SU-DHL-6 (cell line): ENCODE data around the gene NRIP3.

Source experiments
- H2AFZ ChIP-seq: fragments of 200-600 bp; sonication (generic); 2 replicates; pipeline ENCODE4 v1.6.1; 2014; ENCODE audit warnings: low read depth, mild to moderate bottlenecking, moderate library complexity, mixed read lengths, antibody characterized with exemption, low read length; ENCODE audit not compliant: severe bottlenecking
- H3F3A ChIP-seq: fragments of 200-600 bp; shearing (Covaris generic); 2 replicates; pipeline ENCODE4 v1.6.0; 2016; ENCODE audit warnings: antibody characterized with exemption, mild to moderate bottlenecking; ENCODE audit not compliant: insufficient read depth
- H3K27ac ChIP-seq: fragments of 200-600 bp; sonication (generic); 2 replicates; pipeline ENCODE4 v1.5.1; 2016; ENCODE audit warnings: low read depth, mild to moderate bottlenecking, low read length, moderate library complexity, mixed read lengths
- H3K27me3 ChIP-seq: fragments of 200-600 bp; sonication (generic), shearing (Covaris generic); 2 replicates; pipeline ENCODE4 v1.6.0; 2014; ENCODE audit warnings: mild to moderate bottlenecking, low read length
- H3K36me3 ChIP-seq: fragments of 200-600 bp; sonication (generic); 2 replicates; pipeline ENCODE4 v1.6.1; 2014; ENCODE audit warnings: mild to moderate bottlenecking, low read length, mixed read lengths
- H3K4me2 ChIP-seq: fragments of 300-600, 200-600 bp; shearing (Covaris generic), sonication (generic); 2 replicates; pipeline ENCODE4 v1.6.0; 2014; ENCODE audit warnings: low read length, low read depth, mild to moderate bottlenecking; ENCODE audit not compliant: poor library complexity, severe bottlenecking
- H3K4me3 ChIP-seq: fragments of 200-600 bp; sonication (generic); 2 replicates; pipeline ENCODE4 v1.5.1; 2014; ENCODE audit warnings: antibody characterized with exemption, low read length, mild to moderate bottlenecking, mixed read lengths; ENCODE audit not compliant: insufficient read depth, poor library complexity, severe bottlenecking
- H3K79me2 ChIP-seq: fragments of 200-600 bp; sonication (generic); 2 replicates; pipeline ENCODE4 v1.6.1; 2014; ENCODE audit warnings: mild to moderate bottlenecking, low read length, moderate library complexity; ENCODE audit not compliant: insufficient read depth
- H3K9ac ChIP-seq: fragments of 200-600 bp; sonication (generic); 2 replicates; pipeline ENCODE4 v1.7.0; 2014; ENCODE audit warnings: mild to moderate bottlenecking, low read length
- H3K9me2 ChIP-seq: fragments of 200-600 bp; sonication (generic); replicated peaks from 2 replicates; pipeline ENCODE4 v1.6.1; 2014; ENCODE audit warnings: low read length; ENCODE audit not compliant: insufficient read depth
- H3K9me3 ChIP-seq: fragments of 200-600 bp; sonication (generic); 2 replicates; pipeline ENCODE4 v1.6.1; 2014; ENCODE audit warnings: low read length, mixed read lengths; ENCODE audit not compliant: insufficient read depth
- H4K20me1 ChIP-seq: fragments of 200-600 bp; sonication (generic); 2 replicates; pipeline ENCODE4 v1.6.1; 2014; ENCODE audit warnings: low read depth, mild to moderate bottlenecking, antibody characterized with exemption, low read length, moderate library complexity, mixed read lengths
- EZH2phosphoT487 ChIP-seq: fragments of 200-600 bp; sonication (generic), shearing (Covaris generic); conservative IDR thresholded peaks from 2 replicates; pipeline ENCODE4 v1.6.1; 2018; ENCODE audit warnings: mild to moderate bottlenecking, antibody characterized with exemption, low read length, moderate library complexity, mixed read lengths
- TF ChIP-seq, protein P1 (sequence below): fragments of 200-600 bp; sonication (generic); IDR thresholded peaks from one replicate; pipeline ENCODE4 v1.5.1; 2017; ENCODE audit warnings: antibody characterized with exemption, mild to moderate bottlenecking, low read length, moderate library complexity; ENCODE audit not compliant: insufficient read depth, poor library complexity, severe bottlenecking

The NRIP3 gene

DNA sequence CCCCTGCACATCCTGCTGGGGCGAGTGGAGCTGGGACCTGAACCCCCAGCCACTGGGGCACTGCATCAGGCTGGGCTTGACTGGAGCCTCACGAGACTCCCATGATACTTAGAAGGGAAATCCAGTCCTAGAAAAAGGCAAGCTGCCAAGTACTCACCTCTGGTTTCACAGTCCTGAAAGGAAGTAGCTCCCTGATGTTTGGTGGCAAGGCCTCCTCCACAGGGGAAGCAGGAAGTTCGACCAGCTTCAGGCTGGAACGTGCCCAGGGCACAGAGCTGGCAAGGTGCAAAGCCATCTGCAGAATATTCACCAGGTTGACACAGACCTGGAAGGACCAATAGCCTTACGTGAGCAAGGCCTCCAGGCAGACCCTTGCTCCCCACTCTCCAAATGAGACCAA, 26.8 kb upstream of the NRIP3 start:
- Histone ChIP-seq H2AFZ (no peak overlapping the region), H3K4me3 (no peak overlapping the region), H3K27ac (no peak overlapping the region), H3F3A (no peaks in the 10 kb centered on the region), H3K9ac (no peak overlapping the region), H3K9me2 (no peaks in the 10 kb centered on the region), H3K27me3 (no peaks in the 10 kb centered on the region), H3K36me3 (no peaks in the 10 kb centered on the region), H3K79me2 (no peaks in the 10 kb centered on the region), H4K20me1 (no peaks in the 10 kb centered on the region), H3K9me3 (no peaks in the 10 kb centered on the region), H3K4me2 (no peak overlapping the region)
- no peak for TF ChIP-seq EZH2phosphoT487
- TF ChIP-seq, protein P1, sequence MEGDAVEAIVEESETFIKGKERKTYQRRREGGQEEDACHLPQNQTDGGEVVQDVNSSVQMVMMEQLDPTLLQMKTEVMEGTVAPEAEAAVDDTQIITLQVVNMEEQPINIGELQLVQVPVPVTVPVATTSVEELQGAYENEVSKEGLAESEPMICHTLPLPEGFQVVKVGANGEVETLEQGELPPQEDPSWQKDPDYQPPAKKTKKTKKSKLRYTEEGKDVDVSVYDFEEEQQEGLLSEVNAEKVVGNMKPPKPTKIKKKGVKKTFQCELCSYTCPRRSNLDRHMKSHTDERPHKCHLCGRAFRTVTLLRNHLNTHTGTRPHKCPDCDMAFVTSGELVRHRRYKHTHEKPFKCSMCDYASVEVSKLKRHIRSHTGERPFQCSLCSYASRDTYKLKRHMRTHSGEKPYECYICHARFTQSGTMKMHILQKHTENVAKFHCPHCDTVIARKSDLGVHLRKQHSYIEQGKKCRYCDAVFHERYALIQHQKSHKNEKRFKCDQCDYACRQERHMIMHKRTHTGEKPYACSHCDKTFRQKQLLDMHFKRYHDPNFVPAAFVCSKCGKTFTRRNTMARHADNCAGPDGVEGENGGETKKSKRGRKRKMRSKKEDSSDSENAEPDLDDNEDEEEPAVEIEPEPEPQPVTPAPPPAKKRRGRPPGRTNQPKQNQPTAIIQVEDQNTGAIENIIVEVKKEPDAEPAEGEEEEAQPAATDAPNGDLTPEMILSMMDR: no peak

DNA sequence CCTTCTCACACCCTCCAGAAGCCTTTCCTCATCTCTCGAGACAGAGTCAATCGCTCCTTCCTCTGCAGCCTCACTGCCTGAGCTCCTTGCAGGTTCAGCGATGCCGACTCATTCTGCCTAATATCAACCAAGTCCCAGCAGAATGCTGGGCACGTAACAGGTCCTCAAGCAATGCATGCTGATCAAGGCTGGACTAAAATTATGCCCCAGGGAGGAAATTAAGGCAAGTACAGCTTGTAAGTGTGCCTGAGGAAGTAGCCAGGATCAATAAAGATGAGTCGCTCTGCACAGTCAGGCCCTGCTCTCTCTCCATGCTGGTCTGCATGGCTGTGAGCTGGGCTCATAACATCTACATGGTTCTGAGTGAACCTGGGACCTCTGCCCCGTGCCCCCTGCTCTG, 25.6 kb upstream of the NRIP3 start:
- no peaks in the 10 kb centered on the region for H3K36me3 ChIP-seq
- no peaks in the 10 kb centered on the region for H3K9me3 ChIP-seq
- H3K9ac ChIP-seq: no peak overlapping the region
- no peaks in the 10 kb centered on the region for H3F3A ChIP-seq
- no peaks in the 10 kb centered on the region for H3K27me3 ChIP-seq
- H3K27ac ChIP-seq: no peak overlapping the region
- H3K4me3 ChIP-seq: no peak overlapping the region
- H3K9me2 ChIP-seq: no peaks in the 10 kb centered on the region
- no peaks in the 10 kb centered on the region for H3K79me2 ChIP-seq
- no peak overlapping the region for H2AFZ ChIP-seq
- H3K4me2 ChIP-seq: no peak overlapping the region
- TF ChIP-seq, protein P1: no peak
- H4K20me1 ChIP-seq: no peaks in the 10 kb centered on the region

DNA sequence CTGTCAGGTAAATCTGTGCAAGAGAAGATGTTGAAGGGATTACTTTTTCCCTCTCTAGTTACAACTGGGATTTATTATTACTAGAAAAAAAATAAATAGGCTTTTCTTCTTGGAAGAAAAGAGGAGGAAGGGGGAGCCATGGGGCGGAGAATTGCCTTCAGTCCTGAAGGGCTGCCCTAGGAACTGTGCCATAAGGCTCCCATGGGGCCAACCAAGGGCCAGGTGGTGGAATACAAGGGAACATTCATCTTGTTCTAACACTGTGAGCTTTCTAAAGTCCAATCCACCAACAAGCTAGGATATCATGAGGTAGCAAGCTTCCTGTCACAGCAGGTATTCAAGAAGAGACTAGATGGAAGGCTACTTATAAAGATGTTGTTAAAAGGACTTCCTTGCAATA, 24.8 kb upstream of the NRIP3 start:
- H3K9me3 ChIP-seq: no peaks in the 10 kb centered on the region
- no peaks in the 10 kb centered on the region for H3F3A ChIP-seq
- H3K27ac ChIP-seq: no peak overlapping the region
- no peaks in the 10 kb centered on the region for H4K20me1 ChIP-seq
- no peaks in the 10 kb centered on the region for H3K9me2 ChIP-seq
- no peaks in the 10 kb centered on the region for H3K79me2 ChIP-seq
- H3K4me3 ChIP-seq: no peak overlapping the region
- H2AFZ ChIP-seq: no peak overlapping the region
- TF ChIP-seq, protein P1: no peak
- no peak for TF ChIP-seq EZH2phosphoT487
- no peaks in the 10 kb centered on the region for H3K36me3 ChIP-seq
- no peaks in the 10 kb centered on the region for H3K27me3 ChIP-seq
- H3K9ac ChIP-seq: no peak overlapping the region
- H3K4me2 ChIP-seq: no peak overlapping the region
